GM18867 (cell line): ENCODE results near the gene TPRA1.

Source experiments
- ATAC-seq: cut with Tn5 transposase; IDR thresholded peaks from one replicate; pipeline ENCODE4 v1.9.1; 2021; ENCODE audit warnings: mild to moderate bottlenecking, moderate library complexity; ENCODE audit not compliant: unreplicated experiment

The TPRA1 gene

DNA sequence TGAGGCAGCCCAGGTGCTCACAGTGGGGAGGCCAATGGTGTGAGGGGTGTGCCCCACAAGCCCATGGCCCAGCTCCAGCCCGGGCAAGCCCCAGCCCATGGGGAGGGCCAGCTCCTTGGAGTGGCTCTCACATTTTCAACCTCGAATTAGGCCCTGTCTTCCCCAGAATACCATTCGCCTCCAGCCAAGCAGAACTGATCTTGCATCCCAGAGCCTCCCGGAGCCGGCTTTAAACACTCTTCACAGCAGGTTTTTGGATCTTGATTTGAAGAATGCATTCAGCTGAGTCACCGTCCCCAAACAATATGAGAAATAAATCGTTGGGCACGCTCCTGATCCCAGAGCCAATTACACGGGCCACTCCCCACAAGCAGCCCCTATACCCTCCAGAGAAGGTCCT, 23.7 kb downstream of the TPRA1 start:
- ATAC-seq = no peak

DNA sequence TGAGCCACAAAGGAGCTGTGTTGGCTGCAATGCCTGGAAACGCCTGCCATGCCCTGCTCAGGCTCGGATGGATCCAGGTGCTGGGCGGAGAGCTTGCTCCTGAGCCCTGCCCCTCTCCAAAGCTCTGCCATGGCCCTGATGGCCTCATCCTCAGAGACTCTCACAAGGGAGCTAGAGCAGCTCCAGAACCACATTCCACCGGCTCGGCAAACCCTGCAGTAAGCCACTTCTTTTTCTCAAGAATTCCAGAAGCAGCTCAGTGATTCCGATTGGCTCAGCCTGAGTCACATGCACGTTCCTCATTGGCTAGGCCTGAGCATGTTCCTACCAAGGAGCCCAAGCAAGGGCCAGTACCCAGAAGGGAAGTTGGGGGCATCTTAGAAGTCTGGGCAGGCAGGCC, 24.8 kb downstream of the TPRA1 start:
- ATAC-seq = no peak

DNA sequence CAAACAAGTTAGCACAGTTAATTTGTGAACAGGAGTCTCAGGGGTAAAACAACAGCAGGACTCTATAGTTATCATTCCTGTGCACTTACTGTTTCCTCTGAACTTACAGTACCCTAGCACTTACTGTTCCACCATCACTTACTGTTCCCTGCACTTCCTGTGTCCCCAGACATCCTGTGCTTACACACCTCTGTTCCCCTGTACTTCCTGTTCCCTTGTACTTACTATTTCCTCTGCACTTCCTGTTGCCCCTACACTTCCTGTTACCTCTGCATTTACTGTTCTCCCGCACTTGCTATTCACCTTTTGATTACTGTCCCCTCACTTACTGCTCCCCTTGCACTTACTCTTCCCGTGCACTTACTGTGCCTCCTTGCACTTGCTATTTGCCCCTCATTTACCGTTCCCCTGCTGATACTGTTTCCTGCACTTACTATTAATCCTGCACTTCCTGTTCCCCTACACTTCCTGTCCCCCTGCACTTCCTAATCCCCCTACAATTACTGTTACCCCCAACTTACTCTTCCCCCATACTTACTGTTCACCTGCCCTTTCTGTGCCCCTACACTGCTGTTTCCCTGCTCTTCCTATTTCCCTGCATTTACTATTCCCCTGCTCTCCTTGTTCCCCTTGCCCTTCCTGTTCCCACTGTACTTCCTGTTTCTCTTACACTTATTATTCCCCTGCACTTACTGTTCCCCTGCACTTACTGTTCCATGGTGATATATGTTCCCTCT, 30.3 kb downstream of the TPRA1 start:
- no peak for ATAC-seq

GRCh38 chr3:127556565-127556964, 34.0 kb downstream of the TPRA1 start:
- no peak for ATAC-seq

- no peak for ATAC-seq
Observed at GRCh38 chr3:127555108-127555507, 35.4 kb downstream of the TPRA1 start.

DNA sequence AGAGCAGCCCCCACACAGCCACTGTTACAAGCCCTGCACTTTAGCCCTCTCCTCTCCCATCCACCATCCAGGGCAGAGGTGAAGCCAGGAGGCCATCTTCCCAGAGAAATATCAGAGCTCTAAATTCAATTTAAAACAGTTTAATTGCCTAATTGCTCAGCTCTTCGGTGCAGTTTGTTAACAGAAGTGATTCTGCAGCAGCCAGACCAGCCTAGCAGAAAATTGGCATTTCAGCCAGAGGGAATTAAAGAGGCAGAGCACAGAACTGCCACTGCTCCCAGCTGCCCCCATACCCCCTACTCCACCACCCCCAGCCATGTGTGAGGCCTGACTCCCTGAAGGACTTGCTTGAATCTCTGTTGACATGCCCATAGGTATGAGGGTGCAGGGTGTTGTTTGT, 38.5 kb downstream of the TPRA1 start:
- no peak for ATAC-seq

DNA sequence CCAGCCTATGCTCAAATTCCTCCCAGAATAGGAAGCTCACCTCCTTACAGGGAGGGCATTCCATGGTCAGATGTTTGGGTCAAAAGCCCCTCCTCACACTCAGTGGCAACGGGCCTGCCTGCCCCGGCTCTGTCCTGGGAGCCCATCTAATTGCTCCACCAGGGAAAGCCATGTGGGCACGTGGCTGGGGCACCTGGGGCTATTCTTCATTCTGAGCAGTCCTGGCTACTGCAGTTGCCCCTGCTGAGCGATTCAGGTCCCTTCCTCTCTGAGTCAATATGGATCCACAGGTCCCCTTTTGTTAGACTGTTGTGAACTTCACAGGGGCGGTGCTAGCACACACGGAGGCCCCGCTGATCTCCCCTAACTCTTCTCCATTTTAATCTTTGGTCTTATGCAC, 39.4 kb downstream of the TPRA1 start:
- no peak for ATAC-seq

GRCh38 chr3:127550468-127551157, 39.9 kb downstream of the TPRA1 start:
- ATAC-seq = no peak

DNA sequence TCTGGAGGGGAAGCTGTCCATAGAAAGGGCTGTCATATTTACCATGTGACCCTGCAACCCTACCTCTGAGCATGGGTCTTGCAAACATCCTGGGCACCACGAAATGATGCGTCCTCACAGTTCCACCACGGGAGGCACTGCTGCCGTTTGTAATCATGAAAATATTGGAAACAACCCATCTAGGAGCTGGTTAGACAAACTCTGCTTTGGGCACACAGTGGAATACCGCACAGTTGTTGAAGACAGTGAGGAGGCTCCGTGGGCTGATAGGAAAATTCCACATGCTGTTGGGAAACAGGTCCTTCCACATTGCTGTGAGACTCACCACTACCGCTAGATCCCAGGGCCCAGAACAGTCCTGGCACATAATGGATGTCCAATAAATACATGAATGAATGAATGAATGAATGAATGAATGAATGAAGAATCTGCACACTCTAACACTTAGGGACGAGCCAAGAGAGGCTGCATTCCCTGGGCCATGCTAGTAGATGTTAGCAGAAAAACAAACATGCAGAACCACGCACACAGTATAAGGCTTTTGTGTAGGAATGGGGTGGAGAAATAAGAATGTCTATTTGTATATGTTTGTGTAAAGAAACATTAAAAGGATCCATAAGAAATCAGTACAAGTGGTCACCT, 40.6 kb downstream of the TPRA1 start:
- ATAC-seq = no peak

GRCh38 chr3:127547761-127548605, 42.5 kb downstream of the TPRA1 start:
- ATAC-seq = no peak

GRCh38 chr3:127546970-127547733, 43.4 kb downstream of the TPRA1 start:
- no peak for ATAC-seq

- ATAC-seq = no peak
Observed at GRCh38 chr3:127546554-127546953, 44.0 kb downstream of the TPRA1 start.

- ATAC-seq = no peak
Observed at GRCh38 chr3:127545711-127546457, 44.6 kb downstream of the TPRA1 start.

- no peak for ATAC-seq
Observed at GRCh38 chr3:127545216-127545615, 45.3 kb downstream of the TPRA1 start.

DNA sequence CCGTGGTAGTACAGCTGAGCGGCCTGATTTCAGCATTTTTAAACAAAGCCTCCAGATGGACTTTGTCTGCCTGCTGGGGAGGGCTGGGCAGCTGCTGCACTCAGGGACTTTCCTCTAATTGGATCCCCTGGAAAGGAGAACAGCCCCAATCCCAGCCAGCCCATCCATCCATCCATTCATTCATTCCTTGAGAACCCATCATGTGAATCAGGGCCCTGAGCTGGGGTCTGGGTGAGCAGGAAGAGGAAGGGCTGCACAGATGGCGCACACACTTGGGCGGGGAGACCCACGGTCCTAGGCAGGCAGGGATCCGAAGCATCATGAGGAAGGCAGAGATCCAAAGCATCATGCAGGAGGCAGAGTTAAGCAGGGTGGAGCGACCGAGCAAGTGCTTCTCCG, 45.7 kb downstream of the TPRA1 start:
- ATAC-seq = no peak

GRCh38 chr3:127544192-127544802, 46.2 kb downstream of the TPRA1 start:
- ATAC-seq = peak; percentile 75

- ATAC-seq = no peak
Observed at GRCh38 chr3:127543441-127543840, 47.1 kb downstream of the TPRA1 start.

DNA sequence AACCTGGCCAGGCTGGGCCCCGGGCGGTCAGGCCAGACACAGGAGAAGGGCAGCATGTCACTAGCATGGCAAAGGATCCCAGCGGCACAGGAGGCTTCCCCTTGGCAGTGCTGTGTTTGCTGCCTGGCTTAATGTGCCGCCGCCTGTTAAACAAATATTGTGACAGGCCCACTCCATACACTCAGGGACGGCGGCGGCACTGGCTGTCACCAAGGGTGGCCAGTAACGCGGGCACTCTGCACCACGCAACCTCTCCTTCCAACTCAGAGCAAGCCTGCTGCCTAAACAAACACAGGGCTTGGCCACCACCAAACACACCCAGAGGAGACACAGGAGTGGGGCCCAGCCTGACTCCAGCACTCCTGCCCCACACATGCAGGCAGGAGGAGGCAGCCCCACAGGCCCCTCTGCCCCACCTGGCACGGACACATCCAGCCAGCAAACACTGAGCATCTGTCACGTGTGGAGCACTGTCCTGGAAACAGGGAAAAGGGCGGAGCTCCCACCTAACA, 48.0 kb downstream of the TPRA1 start:
- ATAC-seq = no peak

DNA sequence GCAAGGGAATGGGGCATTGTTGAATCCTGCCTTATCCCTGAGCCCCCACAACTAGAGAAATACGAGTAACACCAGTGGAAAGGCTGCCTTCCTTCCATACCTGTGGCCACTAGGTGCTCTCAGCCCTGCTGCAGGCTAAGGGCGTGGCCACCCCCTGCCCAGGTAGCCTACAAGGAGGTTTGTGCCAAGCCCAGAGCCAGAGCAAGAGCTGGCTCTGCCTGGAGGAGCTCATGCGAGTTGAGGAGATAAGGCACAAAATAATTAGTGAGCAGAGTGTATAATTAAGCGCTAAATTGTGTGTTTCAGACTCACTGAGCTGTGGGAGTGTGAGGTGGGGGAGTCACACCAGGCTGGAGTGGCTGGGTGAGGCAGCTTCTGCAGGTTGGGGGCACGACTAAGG, 49.2 kb downstream of the TPRA1 start:
- ATAC-seq = no peak
